Gastrocnemius medialis (tissue), 4 donors: ENCODE data around the gene NT5DC2. TPM values are rescaled to one million over a fixed set of nuclear protein-coding genes. Genes with fewer than 3 reads are reported as not detected.

Experiments
- ATAC-seq, 2 donors: fragments of 150-250 bp; one replicate each; pipeline ENCODE4 v1.9.1; 2016
- DNase-seq, 2 donors: peaks; one replicate each; pipeline ENCODE4 v3.0.0-alpha.2; 2019
- H3K27ac ChIP-seq, 4 donors: fragments of 200-600 bp; sonication (generic); 1 replicate in 1 of 4; 2 replicates in 3 of 4; pipeline ENCODE4 v1.5.1; 2016 to 2018; ENCODE audit warnings: mild to moderate bottlenecking in 2 of 4, moderate library complexity in 1 of 4
- H3K27me3 ChIP-seq, 3 donors: fragments of 200-600 bp; sonication (generic) in 2 of 3; 1 replicate in 1 of 3; 2 replicates in 2 of 3; pipeline versions ENCODE4 v1.5.1 to v1.6.0; 2016 to 2019; ENCODE audit warnings: mild to moderate bottlenecking in 1 of 3, moderate library complexity in 1 of 3
- H3K36me3 ChIP-seq, 2 donors: fragments of 200-600 bp; sonication (generic) in 1 of 2; one replicate each; pipeline ENCODE4 v1.5.1; 2017 to 2018
- H3K4me1 ChIP-seq, 2 donors: fragments of 200-600 bp; sonication (generic) in 1 of 2; one replicate each; pipeline ENCODE4 v1.5.1; 2016 to 2017; ENCODE audit warnings: mild to moderate bottlenecking in 2 of 2
- H3K4me3 ChIP-seq, 4 donors: fragments of 200-600 bp; sonication (generic) in 3 of 4; 1 replicate in 1 of 4; 2 replicates in 3 of 4; pipeline ENCODE4 v1.5.1; 2016 to 2019; ENCODE audit warnings: mild to moderate bottlenecking in 2 of 4
- H3K9me3 ChIP-seq, 3 donors: fragments of 200-600 bp; sonication (generic) in 2 of 3; 1 replicate in 1 of 3; 2 replicates in 2 of 3; pipeline ENCODE4 v1.5.1; 2016 to 2019
- CTCF ChIP-seq, 5 experiments: fragments of 450-650 bp in 3 of 5; fragments of 200-600 bp in 2 of 5; sonication (generic) in 2 of 5; IDR thresholded peaks in 4 of 5; conservative IDR thresholded peaks in 1 of 5; 1 replicate in 4 of 5; 2 replicates in 1 of 5; pipeline ENCODE4 v1.5.1; 2016 to 2019; ENCODE audit warnings: antibody characterized with exemption in 5 of 5, mild to moderate bottlenecking in 3 of 5, moderate library complexity in 3 of 5
- POLR2A ChIP-seq, 2 donors: fragments of 450-650 bp; IDR thresholded peaks; one replicate each; pipeline ENCODE4 v1.6.1; 2017; ENCODE audit warnings: antibody characterized with exemption in 2 of 2, mild to moderate bottlenecking in 2 of 2, moderate library complexity in 2 of 2
- in situ Hi-C, 4 donors: fragments of 200-750 bp; cut with MboI; loops; one replicate each; pipeline versions ENCODE4 v1.15.0 to v1.8.0; 2017; ENCODE audit warnings: low sequenced_read_pairs in 4 of 4
- intact Hi-C: fragments of 100-400 bp; cut with DNase I; formaldehyde crosslinking; loops from one replicate; pipeline ENCODE4 v1.15.1; 2023; ENCODE audit warnings: low total_unique reads
- total RNA-seq, 4 donors: library from RNA; depleted of rRNA; stranded (reverse); fragments of >200 nt; gene quantifications; one replicate each; pipeline versions ENCODE4 v1.1.0 to v1.2.3, GENCODE V29; 2016

The NT5DC2 gene
- total RNA-seq, 4 donors from 2014 or later = 4.4 to 14.7 (median 8.1) TPM

DNA sequence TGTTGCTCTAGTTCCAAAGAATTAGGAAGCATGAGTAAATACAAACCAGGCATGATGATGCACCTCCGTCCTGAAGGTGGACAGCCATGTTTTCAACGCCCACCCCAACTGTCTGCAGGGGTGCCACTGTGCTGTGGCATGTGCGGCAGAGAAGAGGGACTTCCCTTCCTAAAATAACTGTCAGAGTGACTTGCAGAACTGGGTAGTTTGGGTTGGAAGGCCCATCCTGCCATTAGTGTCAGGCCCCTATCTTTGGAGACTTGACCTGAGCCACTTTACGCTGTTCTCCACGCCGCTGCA, 55.9 kb downstream of the NT5DC2 start:
- H3K27ac ChIP-seq = no peak overlapping the region
- in situ Hi-C loops (no loop called here), intact Hi-C loops (no loop called here)
- no peaks in the 10 kb centered on the region for H3K9me3 ChIP-seq
- no peaks in the 10 kb centered on the region for H3K27me3 ChIP-seq
- H3K4me1 ChIP-seq = no peaks in the 10 kb centered on the region
- no peak for TF ChIP-seq POLR2A (IDR thresholded peaks at IDR 0.05)
- TF ChIP-seq CTCF (IDR thresholded peaks at IDR 0.05 in 4 of 5, conservative IDR thresholded peaks at IDR 0.05 in 1 of 5) = no peak
- DNase-seq = no peak
- H3K4me3 ChIP-seq = no peak overlapping the region
- ATAC-seq = no peak
- H3K36me3 ChIP-seq = peaks cover 0 to 95% of the 10 kb centered on the region in 2 donors

DNA sequence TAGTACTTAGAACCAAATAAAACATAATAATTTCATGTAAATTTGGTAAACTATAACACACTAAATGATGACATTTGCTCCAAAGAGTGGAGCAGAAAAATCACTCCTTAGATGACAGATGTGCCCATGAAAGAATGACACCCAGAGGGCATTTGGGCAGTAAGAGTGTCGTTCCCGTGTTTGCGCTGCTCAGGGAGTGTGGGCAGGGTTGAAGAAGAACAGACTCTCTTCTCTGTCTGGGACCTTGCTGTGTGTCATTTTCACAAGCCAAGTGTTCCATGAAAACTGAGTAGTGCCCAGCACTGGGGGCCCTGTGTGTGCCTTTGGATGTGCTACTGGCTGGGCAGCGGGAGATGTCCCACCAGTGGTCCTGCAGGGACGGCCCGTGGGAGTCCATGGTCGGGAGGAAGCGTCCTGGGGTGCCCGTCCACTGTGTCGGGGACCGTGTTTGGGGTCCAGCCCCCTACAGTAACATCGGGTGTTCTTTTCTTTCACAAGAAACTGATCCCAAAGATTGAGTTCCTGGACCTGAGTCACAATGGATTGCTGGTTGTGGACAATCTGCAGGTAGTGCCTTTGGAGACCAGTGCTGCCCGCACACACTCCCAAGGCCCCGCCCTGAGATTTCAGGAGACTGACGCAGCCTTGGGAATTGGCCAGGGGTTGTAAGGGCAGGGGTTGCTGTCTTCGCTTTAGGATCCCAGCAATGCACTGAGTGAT, 56.4 kb downstream of the NT5DC2 start:
- in situ Hi-C loops (no loop called here), intact Hi-C loops (no loop called here)
- H3K9me3 ChIP-seq = no peaks in the 10 kb centered on the region
- DNase-seq (no peak), ATAC-seq (no peak)
- H3K27me3 ChIP-seq = no peaks in the 10 kb centered on the region
- no peak for TF ChIP-seq CTCF (IDR thresholded peaks at IDR 0.05 in 4 of 5, conservative IDR thresholded peaks at IDR 0.05 in 1 of 5)
- TF ChIP-seq POLR2A (IDR thresholded peaks at IDR 0.05) = no peak
- no peak overlapping the region for H3K27ac ChIP-seq
- H3K4me1 ChIP-seq = peaks cover 1 to 4% of the 10 kb centered on the region in 2 donors
- H3K36me3 ChIP-seq = peaks cover 0 to 95% of the 10 kb centered on the region in 2 donors
- no peak overlapping the region for H3K4me3 ChIP-seq

Other genes with a start within 250 kb of the NT5DC2 start
- 10 to 100 TPM in 1 of 4 donors, 1 to 10 TPM in 3; 5.1 to 11.2 (median 7.7) TPM for gene GLYCTK, start 246.0 kb downstream of the NT5DC2 start, total RNA-seq
- 1 to 10 TPM; 1.4 to 6.8 (median 2.0) TPM for gene DNAH1, start 217.5 kb downstream of the NT5DC2 start, total RNA-seq
- gene BAP1, start 123.8 kb downstream of the NT5DC2 start, total RNA-seq = 10 to 100 TPM; 69.8 to 88.2 (median 76.5) TPM
- gene PHF7, start 123.2 kb downstream of the NT5DC2 start, total RNA-seq = 10 to 100 TPM in 1 of 4 donors, 1 to 10 TPM in 3; 3.1 to 11.4 (median 6.8) TPM
- 10 to 100 TPM in 3 of 4 donors, 1 to 10 TPM in 1; 3.8 to 20.3 (median 13.1) TPM for gene SEMA3G, start 88.8 kb downstream of the NT5DC2 start, total RNA-seq
- gene TNNC1, start 79.8 kb downstream of the NT5DC2 start, total RNA-seq = over 10,000 TPM in 1 of 4 donors, 1,000 to 10,000 TPM in 3; 5,017 to 11,453 (median 7,253) TPM
- 10 to 100 TPM; 19.2 to 38.3 (median 25.0) TPM for gene NISCH, start 78.3 kb downstream of the NT5DC2 start, total RNA-seq
- gene STAB1, start 38.5 kb downstream of the NT5DC2 start, total RNA-seq = 10 to 100 TPM; 10.3 to 27.2 (median 23.3) TPM
- gene UQCC5, start 2.7 kb upstream of the NT5DC2 start, total RNA-seq = 10 to 100 TPM in 1 of 4 donors, 1 to 10 TPM in 1, under 1 TPM in 2; 0.31 to 26.1 (median 0.87) TPM
- 10 to 100 TPM; 22.9 to 45.2 (median 27.5) TPM for gene PBRM1, start 152.1 kb upstream of the NT5DC2 start, total RNA-seq
- 100 to 1,000 TPM in 1 of 4 donors, 10 to 100 TPM in 3; 67.6 to 108 (median 94.2) TPM for gene GNL3, start 152.2 kb upstream of the NT5DC2 start, total RNA-seq
- gene GLT8D1, start 171.9 kb upstream of the NT5DC2 start, total RNA-seq = 10 to 100 TPM; 15.6 to 39.6 (median 27.5) TPM
- gene SPCS1, start 172.2 kb upstream of the NT5DC2 start, total RNA-seq = 100 to 1,000 TPM; 152 to 188 (median 162) TPM
- gene NEK4, start 237.1 kb upstream of the NT5DC2 start, total RNA-seq = 10 to 100 TPM; 16.4 to 25.6 (median 22.4) TPM
- 1 to 10 TPM in 1 of 4 donors, under 1 TPM in 1, not detected in 2; 0.72 to 2.1 TPM for gene ITIH1, start 243.7 kb upstream of the NT5DC2 start, total RNA-seq